ENCODE data around the gene PREPL. TPM values are rescaled to one million over a fixed set of nuclear protein-coding genes. Genes with fewer than 3 reads are reported as not detected.

The PREPL gene
- total and polyA plus RNA-seq, 2 of the 13 experiments (the other 11 are each of a cell fraction or from before 2014, with no cell fraction given), result 19.7 to 34.3 TPM

DNA sequence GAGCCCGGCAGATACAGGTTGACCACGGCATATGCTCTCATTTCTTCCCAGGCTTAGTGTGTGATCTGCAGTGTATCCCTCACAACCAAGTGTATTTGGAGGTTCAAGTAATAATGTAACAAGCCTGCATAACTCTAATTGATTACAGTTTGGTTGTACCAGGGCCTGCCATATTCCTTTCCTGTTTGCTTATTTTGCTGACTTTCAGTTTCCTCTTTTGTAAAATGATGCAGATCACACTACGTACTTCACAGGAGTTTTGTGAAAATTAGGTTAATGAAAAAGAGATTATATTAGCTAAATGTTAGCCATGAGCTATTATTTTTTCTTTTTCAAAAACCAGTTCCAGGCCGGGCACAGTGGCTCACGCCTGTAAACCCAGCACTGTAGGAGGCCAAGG lies 60.2 kb downstream of the PREPL start:
- POLR2A ChIA-PET, result interaction anchor here (0.8 kb wide), 1 partner anchor 14 kb away, joined by 5 read pairs; no protein-coding TSS in a partner anchor
- H4K20me1 ChIP-seq (ENCODE audit: insufficient read depth, low read length), result no peaks in the 10 kb centered on the region
- TF ChIP-seq MAFK (conservative IDR thresholded peaks at IDR 0.05 in 1 of 2, IDR thresholded peaks at IDR 0.05 in 1 of 2; ENCODE audit: low read length in 2 of 2), result peak; percentile 53 to 65
- no peak for TF ChIP-seq JDP2 (CRISPR knock-in tag; IDR thresholded peaks at IDR 0.05; ENCODE audit: borderline replicate concordance)
- TF ChIP-seq, protein P1, sequence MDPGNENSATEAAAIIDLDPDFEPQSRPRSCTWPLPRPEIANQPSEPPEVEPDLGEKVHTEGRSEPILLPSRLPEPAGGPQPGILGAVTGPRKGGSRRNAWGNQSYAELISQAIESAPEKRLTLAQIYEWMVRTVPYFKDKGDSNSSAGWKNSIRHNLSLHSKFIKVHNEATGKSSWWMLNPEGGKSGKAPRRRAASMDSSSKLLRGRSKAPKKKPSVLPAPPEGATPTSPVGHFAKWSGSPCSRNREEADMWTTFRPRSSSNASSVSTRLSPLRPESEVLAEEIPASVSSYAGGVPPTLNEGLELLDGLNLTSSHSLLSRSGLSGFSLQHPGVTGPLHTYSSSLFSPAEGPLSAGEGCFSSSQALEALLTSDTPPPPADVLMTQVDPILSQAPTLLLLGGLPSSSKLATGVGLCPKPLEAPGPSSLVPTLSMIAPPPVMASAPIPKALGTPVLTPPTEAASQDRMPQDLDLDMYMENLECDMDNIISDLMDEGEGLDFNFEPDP (CRISPR knock-in tag; conservative IDR thresholded peaks at IDR 0.05), result no peak
- TF ChIP-seq, protein P2, sequence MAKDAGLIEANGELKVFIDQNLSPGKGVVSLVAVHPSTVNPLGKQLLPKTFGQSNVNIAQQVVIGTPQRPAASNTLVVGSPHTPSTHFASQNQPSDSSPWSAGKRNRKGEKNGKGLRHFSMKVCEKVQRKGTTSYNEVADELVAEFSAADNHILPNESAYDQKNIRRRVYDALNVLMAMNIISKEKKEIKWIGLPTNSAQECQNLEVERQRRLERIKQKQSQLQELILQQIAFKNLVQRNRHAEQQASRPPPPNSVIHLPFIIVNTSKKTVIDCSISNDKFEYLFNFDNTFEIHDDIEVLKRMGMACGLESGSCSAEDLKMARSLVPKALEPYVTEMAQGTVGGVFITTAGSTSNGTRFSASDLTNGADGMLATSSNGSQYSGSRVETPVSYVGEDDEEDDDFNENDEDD (CRISPR knock-in tag; IDR thresholded peaks at IDR 0.05; ENCODE audit: borderline replicate concordance), result no peak
- TF ChIP-seq, protein P3, sequence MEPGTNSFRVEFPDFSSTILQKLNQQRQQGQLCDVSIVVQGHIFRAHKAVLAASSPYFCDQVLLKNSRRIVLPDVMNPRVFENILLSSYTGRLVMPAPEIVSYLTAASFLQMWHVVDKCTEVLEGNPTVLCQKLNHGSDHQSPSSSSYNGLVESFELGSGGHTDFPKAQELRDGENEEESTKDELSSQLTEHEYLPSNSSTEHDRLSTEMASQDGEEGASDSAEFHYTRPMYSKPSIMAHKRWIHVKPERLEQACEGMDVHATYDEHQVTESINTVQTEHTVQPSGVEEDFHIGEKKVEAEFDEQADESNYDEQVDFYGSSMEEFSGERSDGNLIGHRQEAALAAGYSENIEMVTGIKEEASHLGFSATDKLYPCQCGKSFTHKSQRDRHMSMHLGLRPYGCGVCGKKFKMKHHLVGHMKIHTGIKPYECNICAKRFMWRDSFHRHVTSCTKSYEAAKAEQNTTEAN (CRISPR knock-in tag; conservative IDR thresholded peaks at IDR 0.05), result no peak
- no peak for TF ChIP-seq ELF4 (CRISPR knock-in tag; IDR thresholded peaks at IDR 0.05; ENCODE audit: borderline replicate concordance)
- TF ChIP-seq HDAC6 (IDR thresholded peaks at IDR 0.05; ENCODE audit: low read depth, low read length), result no peak
- no peak for TF ChIP-seq FOXC1 (CRISPR knock-in tag; IDR thresholded peaks at IDR 0.05; ENCODE audit: borderline replicate concordance)
- peak; percentile 59 for TF ChIP-seq MAFF (IDR thresholded peaks at IDR 0.05; ENCODE audit: low read depth, low read length)
- intact Hi-C loops (cut with micrococcal nuclease; ENCODE audit: unreplicated experiment), result no loop called here
- no peaks in the 10 kb centered on the region for H3K36me3 ChIP-seq (replicated peaks in 1 of 2; ENCODE audit: control insufficient read depth in 1 of 2, insufficient read depth in 2 of 2, low read length in 2 of 2)
- H3K27me3 ChIP-seq (ENCODE audit: control insufficient read depth in 1 of 2, insufficient read depth in 2 of 2, low read length in 2 of 2), result peaks cover 0 to 6% of the 10 kb centered on the region in 2 experiments; a peak in 2 of 5 replicates
- H3K9me3 ChIP-seq (ENCODE audit: low read length), result no peaks in the 10 kb centered on the region
- H3K79me2 ChIP-seq (ENCODE audit: insufficient read depth, low read length), result no peaks in the 10 kb centered on the region
- ATAC-seq (no peak), DNase-seq (ENCODE audit: low spot score) (no peak), FAIRE-seq (no peak)
- no peak overlapping the region for H3K27ac ChIP-seq (ENCODE audit: extremely low read length, insufficient read depth, low read length)
- no TSS peak for BruUV-seq (replicated peaks)
- WGBS (ENCODE audit: low lambda C conversion rate), result 77% methylated on average over 5 of the region's 5 CpGs
- no peak overlapping the region for H3K9ac ChIP-seq (ENCODE audit: insufficient read depth, low read depth, low read length)
- peaks cover 1% of the 10 kb centered on the region; the same call in 1 of the 2 replicates for H3K4me1 ChIP-seq (ENCODE audit: insufficient read depth, low read length)
- no peak overlapping the region for H3K4me2 ChIP-seq (ENCODE audit: low read depth, low read length)
- CTCF ChIA-PET (ENCODE audit: low intra/inter-chr PET ratio, low total read pairs), result no interaction called here
- in situ Hi-C loops (cut with HindIII; ENCODE audit: extremely low pct_ligation_motif_present, low pct_unique_long_range_greater_than_20kb), result no loop called here
- H2AFZ ChIP-seq (ENCODE audit: low read length), result no peak overlapping the region
- no peak overlapping the region for H3K4me3 ChIP-seq (replicated peaks in 1 of 3; ENCODE audit: insufficient read depth in 1 of 3, low read depth in 2 of 3, low read length in 3 of 3)
